ENCODE results near the gene DCAF5. TPM values are rescaled to one million over a fixed set of nuclear protein-coding genes. Genes with fewer than 3 reads are reported as not detected.

DCAF5 gene
- total RNA-seq, 4 donors from 2014 or later = 36.4 to 47.7 (median 40.2) TPM

- no peak for TF ChIP-seq CTCF (IDR thresholded peaks at IDR 0.05; ENCODE audit: low read depth)
These were observed 146.6 kb downstream of the DCAF5 start for GRCh38 chr14:69006346-69006745.

DNA sequence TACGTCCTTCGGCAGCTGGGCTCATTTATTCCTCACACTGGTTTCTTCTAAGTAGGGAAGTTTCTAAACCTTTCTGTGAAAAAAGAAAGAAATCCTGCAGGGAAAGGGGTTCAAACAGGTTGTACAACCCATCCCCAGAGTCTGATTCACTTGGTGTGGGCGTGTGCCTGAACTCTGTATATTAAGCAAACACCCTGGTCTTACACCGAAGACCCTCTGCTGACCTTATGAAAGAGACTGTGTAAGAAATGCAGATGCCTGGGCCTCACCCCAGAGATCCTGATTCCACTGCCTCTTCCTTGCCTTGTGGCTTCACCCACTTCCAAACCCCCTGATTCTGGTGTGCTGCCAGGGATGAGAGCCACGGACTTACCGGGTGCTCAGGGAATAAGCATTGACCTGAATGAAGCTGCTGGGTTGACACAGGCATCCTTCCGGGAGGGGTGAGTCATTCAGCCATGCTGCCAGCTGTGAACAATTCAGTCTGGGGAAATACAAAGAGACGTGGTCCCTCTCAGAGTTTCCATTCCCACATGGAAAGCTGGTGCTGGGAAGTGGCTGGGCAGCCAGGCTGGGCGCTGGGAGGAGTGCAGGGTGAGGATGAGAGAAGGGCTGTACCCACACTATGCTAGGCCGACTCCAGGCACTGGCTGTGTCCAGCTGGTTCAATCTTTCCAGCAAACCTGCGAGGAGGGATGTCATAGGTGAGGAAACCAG, 147.3 kb downstream of the DCAF5 start:
- TF ChIP-seq CTCF (IDR thresholded peaks at IDR 0.05; ENCODE audit: low read depth) = no peak

- no peak for TF ChIP-seq CTCF (IDR thresholded peaks at IDR 0.05; ENCODE audit: low read depth)
These were observed 148.0 kb downstream of the DCAF5 start for GRCh38 chr14:69004731-69005431.

DNA sequence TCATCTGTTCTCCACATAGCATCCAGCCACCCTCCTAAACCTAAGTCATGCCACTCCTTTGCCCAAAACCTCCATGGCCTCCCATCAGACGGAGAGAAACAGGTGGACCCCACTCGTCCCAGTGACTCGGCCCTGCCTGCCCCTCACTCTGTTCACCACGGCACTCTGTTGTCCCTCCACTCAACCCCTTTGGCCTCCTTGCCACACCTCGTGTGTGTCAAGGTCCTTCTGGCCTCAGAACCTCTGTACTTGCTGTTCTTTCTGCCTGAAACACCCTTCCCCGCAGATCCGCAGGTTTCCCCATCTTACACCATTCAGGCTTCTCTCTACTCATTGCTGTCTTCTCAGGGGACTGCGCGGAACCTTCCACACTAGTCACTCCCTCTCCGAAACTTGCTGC, 149.3 kb downstream of the DCAF5 start:
- TF ChIP-seq CTCF (IDR thresholded peaks at IDR 0.05; ENCODE audit: low read depth) = no peak

GRCh38 chr14:69002069-69002468, 150.8 kb downstream of the DCAF5 start:
- TF ChIP-seq CTCF (IDR thresholded peaks at IDR 0.05; ENCODE audit: low read depth) = no peak

- TF ChIP-seq CTCF (IDR thresholded peaks at IDR 0.05; ENCODE audit: low read depth) = no peak
These were observed 151.5 kb downstream of the DCAF5 start for GRCh38 chr14:69001375-69001774.

Small RNA genes within 50 kb of the gene (small RNA-seq; reads per million reads assigned to genes)
- gene RF00019 (0.49 reads per million), gene RPS29P1 (not detected)

Other genes with a start within 250 kb of the DCAF5 start
- 100 to 1,000 TPM in 3 of 4 donors, 10 to 100 TPM in 1; 81.5 to 142 (median 105) TPM for gene ACTN1, start 173.8 kb downstream of the DCAF5 start, total RNA-seq
- gene EXD2, start 38.4 kb upstream of the DCAF5 start, total RNA-seq = 10 to 100 TPM; 18.2 to 22.0 (median 21.1) TPM
- 1 to 10 TPM; 5.1 to 8.9 (median 8.7) TPM for gene GALNT16, start 107.0 kb upstream of the DCAF5 start, total RNA-seq
- 100 to 1,000 TPM in 1 of 4 donors, 10 to 100 TPM in 3; 47.1 to 116 (median 69.7) TPM for gene ERH, start 245.2 kb upstream of the DCAF5 start, total RNA-seq
- gene SLC39A9, start 245.6 kb upstream of the DCAF5 start, total RNA-seq = 10 to 100 TPM; 50.2 to 64.1 (median 57.9) TPM

Data from subcutaneous adipose tissue (tissue), 4 donors.